GM21717 (cell line): Measurements from ENCODE around the gene TRIM6.
A peak's percentile ranks its signal among the peaks of the same experiment; 100 is the strongest.
"Not testable (repeated sequence)": the region's sequence is repeated elsewhere in the genome, so short reads cannot be mapped to it uniquely, and the experiment has no call there.

Source experiments
- ATAC-seq: cut with Tn5 transposase; IDR thresholded peaks from one replicate; pipeline ENCODE4 v1.9.1; 2021; ENCODE audit warnings: mild to moderate bottlenecking, moderate library complexity; ENCODE audit not compliant: unreplicated experiment

The TRIM6 gene, protein sequence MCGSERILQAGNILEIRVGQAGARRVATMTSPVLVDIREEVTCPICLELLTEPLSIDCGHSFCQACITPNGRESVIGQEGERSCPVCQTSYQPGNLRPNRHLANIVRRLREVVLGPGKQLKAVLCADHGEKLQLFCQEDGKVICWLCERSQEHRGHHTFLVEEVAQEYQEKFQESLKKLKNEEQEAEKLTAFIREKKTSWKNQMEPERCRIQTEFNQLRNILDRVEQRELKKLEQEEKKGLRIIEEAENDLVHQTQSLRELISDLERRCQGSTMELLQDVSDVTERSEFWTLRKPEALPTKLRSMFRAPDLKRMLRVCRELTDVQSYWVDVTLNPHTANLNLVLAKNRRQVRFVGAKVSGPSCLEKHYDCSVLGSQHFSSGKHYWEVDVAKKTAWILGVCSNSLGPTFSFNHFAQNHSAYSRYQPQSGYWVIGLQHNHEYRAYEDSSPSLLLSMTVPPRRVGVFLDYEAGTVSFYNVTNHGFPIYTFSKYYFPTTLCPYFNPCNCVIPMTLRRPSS

GRCh38 chr11:5596607-5597201 is at the start of gene TRIM6:
Gene TRIM6, plus strand, starts transcription at chr11:5596637. Its CDS starts 261 bp downstream, at chr11:5596898.
- ATAC-seq = no peak

- no peak for ATAC-seq
These were observed 48.5 kb upstream of the TRIM6 start for GRCh38 chr11:5547982-5548381.

GRCh38 chr11:5548440-5548839 is 48.0 kb upstream of the TRIM6 start, which contains the start of gene OR52H1:
Gene OR52H1, minus strand, starts transcription at chr11:5548540. Its CDS starts 3,035 bp downstream, at chr11:5545505.
- no peak for ATAC-seq

DNA sequence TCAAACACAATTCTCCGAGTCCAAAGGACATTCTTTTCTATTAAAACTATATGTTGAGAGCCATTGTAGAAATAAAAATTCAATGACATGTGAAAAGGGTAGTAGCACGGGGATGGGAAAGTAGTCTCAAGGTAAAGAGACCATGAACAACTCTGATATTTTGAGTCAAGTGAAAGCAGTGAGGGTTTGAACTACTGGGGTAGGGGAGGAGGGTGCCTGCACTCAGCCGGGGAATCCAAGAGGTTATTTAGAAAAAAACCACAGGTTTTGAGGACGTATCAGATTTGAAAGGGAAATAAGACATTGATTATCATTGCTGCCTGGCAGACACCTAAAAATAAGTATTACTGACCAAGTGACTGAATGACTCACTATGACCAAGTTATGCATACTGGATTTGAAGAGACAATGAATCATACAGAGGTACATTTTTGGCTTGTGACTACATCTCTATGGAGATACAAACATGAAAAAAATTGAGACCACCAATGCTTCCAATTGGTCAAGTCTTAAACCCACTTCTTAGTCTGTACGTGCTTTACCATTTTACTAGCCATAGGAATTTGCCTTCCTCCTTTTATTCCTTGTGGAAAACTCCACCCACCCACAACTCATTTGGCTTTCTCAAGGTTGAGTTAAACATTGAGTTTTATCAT is 45.9 kb upstream of the TRIM6 start:
- ATAC-seq = peak; percentile 75

DNA sequence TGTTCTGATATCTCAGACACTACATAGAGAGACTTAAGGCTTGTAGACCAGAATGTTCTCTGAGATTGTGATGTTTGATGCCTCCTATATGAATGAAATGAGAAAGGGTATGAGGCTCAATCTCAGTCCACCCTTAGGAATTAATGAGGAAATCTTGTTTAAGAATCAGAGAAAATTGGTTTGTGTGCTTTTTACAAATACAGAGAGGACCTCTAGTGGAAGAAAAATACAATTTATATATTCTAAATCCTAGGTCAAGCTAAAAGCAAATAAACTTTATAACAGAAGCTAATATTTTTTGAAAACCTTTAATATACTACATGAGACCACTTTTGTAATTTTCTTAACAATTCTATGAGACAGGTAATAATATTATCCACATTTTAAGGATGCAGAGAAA is 43.1 kb upstream of the TRIM6 start:
- ATAC-seq = no peak

GRCh38 chr11:5556596-5557188 is 39.7 kb upstream of the TRIM6 start:
- no peak for ATAC-seq

DNA sequence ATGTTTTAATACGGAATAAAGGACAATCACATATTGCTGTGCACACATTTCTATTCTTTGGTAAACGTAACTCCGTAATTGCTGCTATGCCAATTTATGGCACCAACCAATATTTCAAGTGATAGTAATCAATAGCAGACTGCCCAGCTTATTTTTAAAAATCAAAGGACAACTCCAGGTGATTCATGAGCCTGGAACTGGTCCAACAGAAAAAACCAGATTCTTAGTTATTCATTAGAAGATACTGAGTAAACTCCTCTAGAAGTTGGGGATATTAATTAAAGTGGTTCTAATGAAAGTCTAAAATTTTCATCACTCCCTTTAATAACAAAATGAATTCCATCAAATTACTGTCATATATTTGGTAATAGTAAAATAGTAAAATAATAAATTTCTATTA is 38.7 kb upstream of the TRIM6 start:
- no peak for ATAC-seq

GRCh38 chr11:5564259-5565019 is 32.0 kb upstream of the TRIM6 start:
- ATAC-seq = no peak

DNA sequence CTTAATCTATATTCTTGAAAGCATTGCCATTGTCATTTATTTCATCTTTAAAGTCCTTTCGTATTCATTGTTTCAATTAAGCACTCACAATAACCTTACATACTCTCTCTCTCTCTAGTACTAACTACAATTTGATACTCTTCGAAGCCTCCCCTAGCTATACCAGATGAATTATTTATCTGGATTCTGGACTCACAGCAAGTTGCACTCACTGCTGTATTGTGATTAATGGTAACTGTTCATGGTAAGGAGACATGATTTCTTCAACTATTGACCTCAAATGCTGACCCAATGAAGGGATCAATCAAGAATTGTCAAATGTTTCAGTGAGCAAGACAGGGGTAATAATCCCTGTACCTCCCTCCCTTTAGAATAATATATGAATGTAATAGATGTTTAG is 21.8 kb upstream of the TRIM6 start:
- ATAC-seq = no peak

- ATAC-seq = no peak
These were observed 21.3 kb upstream of the TRIM6 start for GRCh38 chr11:5575152-5575551.

DNA sequence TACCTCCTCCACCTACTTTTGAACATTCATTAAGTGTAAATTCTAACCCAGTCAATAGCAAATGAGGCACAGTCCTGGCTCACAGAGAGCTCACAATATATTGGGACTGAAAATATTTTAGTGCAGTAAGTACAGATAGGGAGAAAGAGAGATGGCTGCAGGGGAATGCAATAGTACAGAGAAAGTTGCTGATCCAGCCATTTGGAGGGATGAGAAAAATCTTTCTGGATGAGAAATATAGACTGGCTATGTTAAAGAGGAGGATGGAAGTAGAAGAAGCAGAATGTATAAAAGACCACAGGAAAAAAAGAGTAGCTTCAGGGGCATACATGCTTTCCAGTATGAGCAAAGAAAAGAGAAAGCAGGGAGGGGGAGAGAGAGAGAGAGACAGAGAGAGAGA is 19.3 kb upstream of the TRIM6 start:
- no peak for ATAC-seq

DNA sequence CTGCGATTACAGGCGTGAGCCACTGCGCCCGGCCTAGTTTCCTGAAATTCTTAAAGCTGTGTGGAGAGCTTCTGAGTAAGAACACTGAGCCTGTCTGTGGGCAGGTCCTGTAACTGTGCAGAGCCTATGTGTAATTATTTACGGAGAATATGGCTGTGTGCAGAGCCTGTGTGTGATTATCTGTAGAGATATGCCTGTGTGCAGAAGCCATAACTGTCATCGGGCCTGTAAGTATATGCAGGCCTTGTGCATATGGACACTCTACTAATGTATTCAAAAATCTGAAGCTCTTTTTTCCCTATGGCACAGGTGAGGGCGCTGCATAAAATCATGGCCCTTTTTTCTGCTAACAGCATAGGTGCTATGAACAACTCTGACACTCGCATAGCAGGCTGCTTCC is 15.9 kb upstream of the TRIM6 start, which contains the start of gene OR52B6:
OR52B6 (plus strand) TSS at position 301 of the 400 bp plus-strand sequence; CDS start at position 301, 0 bp downstream.
- ATAC-seq = no peak

GRCh38 chr11:5581014-5581413 is 15.4 kb upstream of the TRIM6 start:
- no peak for ATAC-seq

DNA sequence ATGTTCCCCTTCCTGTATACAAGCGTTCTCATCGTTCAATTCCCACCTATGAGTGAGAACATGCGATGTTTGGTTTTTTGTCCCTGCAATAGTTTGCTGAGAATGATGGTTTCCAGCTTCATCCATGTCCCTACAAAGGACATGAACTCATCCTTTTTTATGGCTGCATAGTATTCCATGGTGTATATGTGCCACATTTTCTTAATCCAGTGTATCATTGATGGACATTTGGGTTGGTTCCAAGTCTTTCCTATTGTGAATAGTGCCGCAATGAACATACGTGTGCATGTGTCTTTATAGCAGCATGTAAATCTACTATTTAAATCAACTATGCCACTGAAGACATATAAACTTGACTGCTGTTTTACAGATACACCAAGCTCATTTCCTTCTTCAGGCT is 12.0 kb upstream of the TRIM6 start:
- ATAC-seq = not testable (repeated sequence)

GRCh38 chr11:5589906-5590305 is 6.5 kb upstream of the TRIM6 start:
- ATAC-seq = not testable (repeated sequence)

DNA sequence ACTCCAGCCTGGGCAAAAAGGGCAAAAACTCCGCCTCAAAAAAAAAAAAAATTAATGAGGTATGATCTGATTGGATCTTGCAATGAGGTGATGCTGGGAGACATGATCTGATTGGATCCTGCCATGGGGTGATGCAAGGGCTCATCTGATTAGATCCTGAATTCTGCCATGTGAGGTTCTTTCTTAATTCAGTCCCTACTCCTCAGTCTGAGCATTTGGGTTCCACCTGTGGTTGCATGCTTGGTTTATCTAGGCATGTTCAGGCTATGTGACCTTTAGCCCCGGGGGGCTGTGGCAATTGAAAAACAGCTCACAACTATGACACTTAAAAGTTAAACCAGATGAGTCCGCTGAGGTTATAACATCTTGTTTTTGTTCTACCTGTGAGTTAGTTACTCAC is 4.8 kb upstream of the TRIM6 start:
- no peak for ATAC-seq

- no peak for ATAC-seq
These were observed 3.8 kb upstream of the TRIM6 start for GRCh38 chr11:5592615-5593014.

DNA sequence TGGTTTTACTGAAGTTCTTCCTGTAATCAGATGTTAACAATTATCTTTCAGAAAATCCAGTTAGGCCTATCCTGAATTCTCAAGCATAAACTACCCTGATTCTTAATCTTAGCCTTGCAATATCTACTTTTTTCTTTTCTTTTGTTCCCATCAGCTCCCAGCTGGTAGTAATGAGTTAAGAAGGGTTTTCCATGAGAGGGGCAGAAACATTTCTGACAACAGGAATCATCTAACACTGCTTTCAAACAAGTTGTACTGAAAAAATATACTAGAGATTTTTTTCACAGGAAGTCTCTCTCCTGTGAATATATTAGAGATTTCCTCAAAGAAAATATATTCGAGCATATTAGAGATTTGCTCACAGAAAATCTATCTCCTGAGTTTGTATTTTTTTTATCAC is 3.3 kb upstream of the TRIM6 start:
- ATAC-seq = no peak

DNA sequence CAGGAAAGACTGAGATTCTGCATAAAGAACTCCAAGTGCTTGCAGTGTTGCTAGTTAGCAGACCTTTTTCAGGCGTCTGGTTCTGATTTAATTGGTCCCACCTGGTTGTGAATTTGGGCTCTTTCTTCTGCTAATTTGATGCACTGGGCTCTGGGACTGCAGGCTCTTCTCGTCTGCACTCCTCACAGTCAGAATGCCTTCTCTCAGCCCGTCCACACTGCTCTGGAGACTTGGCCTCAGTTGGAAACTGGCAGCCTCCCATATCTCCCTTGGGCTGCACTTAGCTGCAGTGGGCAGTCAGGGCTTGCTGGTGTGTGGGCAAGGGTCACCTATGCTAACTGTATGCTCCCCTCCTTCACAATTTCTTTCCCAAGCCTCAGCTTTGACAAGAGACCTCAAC is 1.5 kb downstream of the TRIM6 start:
- ATAC-seq = no peak

GRCh38 chr11:5600374-5600851 is 4.0 kb downstream of the TRIM6 start:
- ATAC-seq = peak; percentile 91
